SK-N-SH (cell line): ENCODE data around the gene HIF1A. TPM values are rescaled to one million over a fixed set of nuclear protein-coding genes. Genes with fewer than 3 reads are reported as not detected.

Source experiments
- CTCF ChIA-PET: fragments of 300-600, 350-600 bp; formaldehyde crosslinking; extraction: SDS; loops from one replicate; lab custom pipeline; 2021; lab: Yijun Ruan, JAX
- POLR2A ChIA-PET: fragments of 350-600 bp; sonication (Branson Sonifier 250); formaldehyde crosslinking; extraction: SDS; loops from one replicate; lab custom pipeline; 2020; ENCODE audit warnings: antibody characterized with exemption, inconsistent platforms; lab: Yijun Ruan, JAX
- DNase-seq: peaks from one replicate; pipeline ENCODE4 v3.0.0; 2012
- H2AFZ ChIP-seq: fragments of 200-600 bp; sonication (generic); 2 replicates; pipeline ENCODE4 v1.8.1; 2016; ENCODE audit warnings: antibody characterized with exemption, mild to moderate bottlenecking, low read depth
- H3F3A ChIP-seq: fragments of 200-600 bp; sonication (generic); replicated peaks from 2 replicates; pipeline ENCODE3; 2016; ENCODE audit warnings: antibody characterized with exemption, mild to moderate bottlenecking; ENCODE audit not compliant: insufficient read depth
- H3K27ac ChIP-seq, 2 experiments: fragments of 200-500 bp in 1 of 2; fragments of 200-600 bp in 1 of 2; sonication (Bioruptor generic) in 1 of 2; sonication (generic), shearing (Covaris generic) in 1 of 2; 2 replicates each; pipeline versions ENCODE4 v1.5.1 to v1.6.1; 2014 to 2016; ENCODE audit warnings: low read depth in 2 of 2, inconsistent platforms in 1 of 2, low read length in 1 of 2, mild to moderate bottlenecking in 1 of 2, mixed read lengths in 1 of 2
- H3K27me3 ChIP-seq: fragments of 200-600 bp; sonication (generic), shearing (Covaris generic); 2 replicates; pipeline ENCODE4 v1.6.1; 2016; ENCODE audit warnings: mixed run types; ENCODE audit not compliant: insufficient read depth
- H3K36me3 ChIP-seq, 2 experiments: fragments of 200-500 bp in 1 of 2; fragments of 200-600 bp in 1 of 2; sonication (Bioruptor generic) in 1 of 2; sonication (generic) in 1 of 2; replicated peaks in 1 of 2; 2 replicates each; pipeline versions ENCODE3 to v1.5.1; 2014 to 2016; ENCODE audit warnings: low read length in 1 of 2, mild to moderate bottlenecking in 1 of 2; ENCODE audit not compliant: insufficient read depth in 2 of 2, control insufficient read depth in 1 of 2
- H3K4me1 ChIP-seq, 2 experiments: fragments of 200-500 bp in 1 of 2; fragments of 200-600 bp in 1 of 2; sonication (Bioruptor generic) in 1 of 2; sonication (generic), shearing (Covaris generic) in 1 of 2; 2 replicates each; pipeline versions ENCODE4 v1.5.1 to v1.6.1; 2014 to 2016; ENCODE audit warnings: low read depth in 1 of 2, low read length in 1 of 2, mixed run types in 1 of 2; ENCODE audit not compliant: insufficient read depth in 2 of 2, control insufficient read depth in 1 of 2
- H3K4me2 ChIP-seq: fragments of 200-600 bp; sonication (generic), shearing (Covaris generic); 2 replicates; pipeline ENCODE4 v1.6.1; 2017; ENCODE audit warnings: mixed run types
- H3K4me3 ChIP-seq, 2 experiments: fragments of 200-500 bp in 1 of 2; fragments of 200-600 bp in 1 of 2; sonication (Bioruptor generic) in 1 of 2; sonication (generic), shearing (Covaris generic) in 1 of 2; 2 replicates each; pipeline versions ENCODE4 v1.5.1 to v1.8.1; 2014 to 2016; ENCODE audit warnings: low read depth in 2 of 2, inconsistent platforms in 1 of 2, low read length in 1 of 2, mild to moderate bottlenecking in 1 of 2, mixed read lengths in 1 of 2, moderate library complexity in 1 of 2
- H3K79me2 ChIP-seq: fragments of 200-600 bp; sonication (generic); 2 replicates; pipeline ENCODE4 v1.8.1; 2017; ENCODE audit warnings: mild to moderate bottlenecking; ENCODE audit not compliant: insufficient read depth
- H3K9ac ChIP-seq: fragments of 200-600 bp; sonication (generic); 2 replicates; pipeline ENCODE4 v1.6.1; 2017; ENCODE audit warnings: mixed run types
- H3K9me2 ChIP-seq: fragments of 200-600 bp; sonication (generic); 2 replicates; pipeline ENCODE4 v1.6.1; 2017; ENCODE audit warnings: mixed run types
- H3K9me3 ChIP-seq: fragments of 200-600 bp; sonication (generic); 2 replicates; pipeline ENCODE4 v1.6.1; 2017; ENCODE audit warnings: mixed run types, mild to moderate bottlenecking, moderate library complexity
- H4K20me1 ChIP-seq: fragments of 200-600 bp; sonication (generic); 2 replicates; pipeline ENCODE4 v1.6.1; 2017; ENCODE audit warnings: mild to moderate bottlenecking, mixed run types; ENCODE audit not compliant: insufficient read depth
- CHD2 ChIP-seq: fragments of 150-350 bp; IDR thresholded peaks from 2 replicates; pipeline ENCODE4 v1.6.1; 2018; ENCODE audit warnings: low read length; ENCODE audit not compliant: partially characterized antibody
- EP300 ChIP-seq, 2 experiments: IDR thresholded peaks; 2 replicates each; pipeline versions ENCODE4 v1.4.0 to v1.6.1; 2012; ENCODE audit warnings: borderline replicate concordance in 1 of 2, low read depth in 1 of 2, low read length in 1 of 2
- EZH2phosphoT487 ChIP-seq: fragments of 200-600 bp; sonication (generic); IDR thresholded peaks from 2 replicates; pipeline ENCODE4 v1.6.1; 2017; ENCODE audit warnings: low read depth, mixed run types, mild to moderate bottlenecking, antibody characterized with exemption, moderate library complexity, borderline replicate concordance
- FOSL2 ChIP-seq: IDR thresholded peaks from 2 replicates; pipeline ENCODE4 v1.4.0; 2012; ENCODE audit warnings: low read depth, mild to moderate bottlenecking, moderate library complexity, borderline replicate concordance
- FOXJ3 ChIP-seq: sonication (generic); formaldehyde crosslinking; IDR thresholded peaks from 2 replicates; pipeline ENCODE4 v1.5.1; 2020; ENCODE audit warnings: mild to moderate bottlenecking, missing genetic modification reagents
- FOXM1 ChIP-seq: IDR thresholded peaks from 2 replicates; pipeline ENCODE4 v1.4.0; 2012; ENCODE audit warnings: low read depth, mild to moderate bottlenecking
- GATA2 ChIP-seq: sonication (generic); formaldehyde crosslinking; IDR thresholded peaks from 2 replicates; pipeline ENCODE4 v1.5.0; 2020; ENCODE audit warnings: mild to moderate bottlenecking, missing genetic modification reagents
- JUND ChIP-seq: IDR thresholded peaks from 2 replicates; pipeline ENCODE4 v1.4.0; 2012
- MEF2A ChIP-seq: IDR thresholded peaks from 2 replicates; pipeline ENCODE4 v1.4.0; 2012; ENCODE audit warnings: low read depth, borderline replicate concordance
- MXI1 ChIP-seq: IDR thresholded peaks from 2 replicates; pipeline ENCODE4 v1.6.1; 2012; ENCODE audit warnings: mild to moderate bottlenecking, low read depth, low read length, improper control_type of control experiment
- NRF1 ChIP-seq: IDR thresholded peaks from 2 replicates; pipeline ENCODE4 v1.6.1; 2012; ENCODE audit warnings: low read depth, mild to moderate bottlenecking, low read length
- PBX3 ChIP-seq: IDR thresholded peaks from 2 replicates; pipeline ENCODE4; 2012
- POLR2AphosphoS5 ChIP-seq: IDR thresholded peaks from 2 replicates; pipeline ENCODE4 v1.6.1; 2012; ENCODE audit warnings: low read depth, low read length
- RCOR1 ChIP-seq: fragments of 150-350 bp; IDR thresholded peaks from 2 replicates; pipeline ENCODE4 v1.6.1; 2017; ENCODE audit warnings: antibody characterized with exemption, low read length
- RFX5 ChIP-seq: IDR thresholded peaks from 2 replicates; pipeline ENCODE4 v1.6.1; 2012; ENCODE audit warnings: mild to moderate bottlenecking, improper control_type of control experiment, low read length
- RXRA ChIP-seq: IDR thresholded peaks from 2 replicates; pipeline ENCODE4 v1.4.0; 2012; ENCODE audit warnings: low read depth, mild to moderate bottlenecking, borderline replicate concordance
- SIN3A ChIP-seq: IDR thresholded peaks from 2 replicates; pipeline ENCODE4 v1.6.1; 2012; ENCODE audit warnings: low read depth, mild to moderate bottlenecking, low read length, moderate library complexity, borderline replicate concordance
- TAF1 ChIP-seq: IDR thresholded peaks from 2 replicates; pipeline ENCODE4 v1.6.1; 2012; ENCODE audit warnings: low read depth, mild to moderate bottlenecking, low read length, moderate library complexity, borderline replicate concordance
- TCF12 ChIP-seq: IDR thresholded peaks from 2 replicates; pipeline ENCODE4 v1.4.0; 2012
- TEAD4 ChIP-seq: IDR thresholded peaks from 2 replicates; pipeline ENCODE4 v1.4.0; 2012; ENCODE audit warnings: mild to moderate bottlenecking, borderline replicate concordance; ENCODE audit not compliant: insufficient read depth
- USF2 ChIP-seq: fragments of 150-350 bp; IDR thresholded peaks from 2 replicates; pipeline ENCODE4 v1.6.1; 2017; ENCODE audit warnings: antibody characterized with exemption, low read length, low read depth, borderline replicate concordance
- YY1 ChIP-seq: IDR thresholded peaks from 2 replicates; pipeline ENCODE4 v1.4.0; 2012; ENCODE audit warnings: low read depth, mild to moderate bottlenecking
- WGBS: methylation state at CpG from one replicate; pipeline ENCODE4 v1.1.6; 2017; ENCODE audit warnings: low lambda C conversion rate; 5-methylcytosine and 5-hydroxymethylcytosine counted together
- polyA plus RNA-seq, 3 experiments: library from polyadenylated mRNA; depleted of rRNA; stranded (reverse); fragments of >200 nt; gene quantifications; 2 replicates each; pipeline ENCODE4 v1.2.3, GENCODE V29; 2012
- TF ChIP-seq, protein P1 (sequence below): IDR thresholded peaks from 2 replicates; pipeline ENCODE4 v1.4.0; 2012; ENCODE audit warnings: low read depth

Gene HIF1A
- polyA plus RNA-seq, 1 of the 3 experiments (the other 2 are of a cell fraction), result 20.8 TPM

GRCh38 chr14:61768240-61768639 lies 72.9 kb downstream of the HIF1A start:
- no peaks in the 10 kb centered on the region for H4K20me1 ChIP-seq
- H3K4me2 ChIP-seq, result no peak overlapping the region
- 71% methylated on average over 3 of the region's 3 CpGs for WGBS
- H3K27me3 ChIP-seq, result no peaks in the 10 kb centered on the region
- peaks cover 19 to 29% of the 10 kb centered on the region in 2 experiments for H3K36me3 ChIP-seq
- peak; percentile 57 for DNase-seq
- ChIA-PET CTCF (interaction anchor here (0.9 to 3.1 kb wide), 4 partner anchors 11 to 311 kb away, joined by 3 to 18 read pairs (median 4); no protein-coding TSS in a partner anchor), POLR2A (no interaction called here)
- H2AFZ ChIP-seq, result no peak overlapping the region
- no peak for TF ChIP-seq JUND
- no peak for TF ChIP-seq YY1
- peak; percentile 63 for TF ChIP-seq CHD2
- no peak for TF ChIP-seq USF2
- peak; percentile 38 for TF ChIP-seq TCF12
- no peak for TF ChIP-seq FOXM1
- no peak for TF ChIP-seq NRF1
- TF ChIP-seq MXI1, result peak; percentile 90
- TF ChIP-seq TAF1, result no peak
- TF ChIP-seq FOXJ3, result 0 out of 2 replicates have a peak, but pooled peaks have one; percentile 25
- no peak for TF ChIP-seq FOSL2
- no peak for TF ChIP-seq EZH2phosphoT487
- TF ChIP-seq, protein P1, sequence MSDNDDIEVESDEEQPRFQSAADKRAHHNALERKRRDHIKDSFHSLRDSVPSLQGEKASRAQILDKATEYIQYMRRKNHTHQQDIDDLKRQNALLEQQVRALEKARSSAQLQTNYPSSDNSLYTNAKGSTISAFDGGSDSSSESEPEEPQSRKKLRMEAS, result no peak
- peak; percentile 93 for TF ChIP-seq RCOR1
- TF ChIP-seq TEAD4, result no peak
- peak; percentile 74 for TF ChIP-seq GATA2
- TF ChIP-seq EP300 (IDR thresholded peaks at IDR 0.05; ENCODE audit: borderline replicate concordance in 1 of 2, low read depth in 1 of 2, low read length in 1 of 2), result peak in 1 of 2 experiments; percentile 80; a peak in 2 of 4 replicates
- no peak for TF ChIP-seq POLR2AphosphoS5
- TF ChIP-seq RFX5, result no peak
- H3K4me1 ChIP-seq, result peaks cover 10 to 15% of the 10 kb centered on the region in 2 experiments; a peak in 3 of 4 replicates
- H3F3A ChIP-seq, result no peaks in the 10 kb centered on the region
- H3K27ac ChIP-seq, result peak overlapping the region in 1 of 2 experiments; percentile 53; a peak in 1 of 4 replicates
- H3K9ac ChIP-seq, result no peak overlapping the region
- H3K9me2 ChIP-seq, result no peaks in the 10 kb centered on the region
- H3K4me3 ChIP-seq, result no peak overlapping the region
- peaks cover 50% of the 10 kb centered on the region for H3K79me2 ChIP-seq
- H3K9me3 ChIP-seq, result no peaks in the 10 kb centered on the region

DNA sequence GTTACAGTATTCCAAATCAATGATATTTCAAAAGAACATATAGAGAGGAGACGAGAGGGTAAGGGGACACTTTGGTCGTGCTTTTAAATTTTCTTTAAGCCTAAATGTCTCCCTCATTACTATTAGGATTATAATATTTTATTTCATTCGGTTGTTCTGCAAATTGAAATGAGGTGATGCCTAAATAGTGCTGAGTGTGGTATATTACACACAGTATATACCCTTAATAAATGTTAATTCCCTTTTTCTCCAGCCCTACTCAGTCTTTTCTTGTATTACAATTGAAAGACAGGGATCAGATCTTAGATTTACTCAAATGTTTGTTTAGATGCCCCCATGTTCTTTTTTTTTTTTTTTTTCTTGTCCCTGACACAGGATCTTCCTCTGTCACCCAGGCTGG lies 74.6 kb downstream of the HIF1A start:
- Histone ChIP-seq H3F3A (no peaks in the 10 kb centered on the region), H3K4me3 (no peak overlapping the region), H3K4me1 (peaks cover 5 to 10% of the 10 kb centered on the region in 2 experiments; a peak in 3 of 4 replicates), H3K9ac (no peak overlapping the region), H3K27me3 (no peaks in the 10 kb centered on the region), H2AFZ (no peak overlapping the region), H3K27ac (no peak overlapping the region)
- ChIA-PET CTCF (no interaction called here), POLR2A (no interaction called here)
- no peak for DNase-seq
- TF ChIP-seq FOSL2, result no peak
- no peak for TF ChIP-seq MEF2A
- TF ChIP-seq TCF12, result no peak
- TF ChIP-seq TEAD4, result no peak
- no peak for TF ChIP-seq EZH2phosphoT487
- no peak for TF ChIP-seq PBX3
- TF ChIP-seq RCOR1, result no peak
- no peak for TF ChIP-seq RXRA
- TF ChIP-seq SIN3A, result no peak
- TF ChIP-seq, all 33 proteins: peak for 0
- peaks cover 24 to 40% of the 10 kb centered on the region in 2 experiments for H3K36me3 ChIP-seq
- H3K9me2 ChIP-seq, result no peaks in the 10 kb centered on the region
- H3K9me3 ChIP-seq, result no peaks in the 10 kb centered on the region
- 96% methylated on average over 3 of the region's 3 CpGs for WGBS
- H3K79me2 ChIP-seq, result peaks cover 33% of the 10 kb centered on the region
- no peak overlapping the region for H3K4me2 ChIP-seq
- H4K20me1 ChIP-seq, result no peaks in the 10 kb centered on the region
